K562 (cell line): ENCODE measurements around the gene SLC39A6. TPM values are rescaled to one million over a fixed set of nuclear protein-coding genes. Genes with fewer than 3 reads are reported as not detected.

Source experiments
- ATAC-seq: fragments of 200-7000 bp; cut with Tn5 transposase; 3 replicates; pipeline ENCODE4 v1.9.1; 2020; ENCODE audit warnings: moderate library complexity
- BruUV-seq: library from RNA; stranded (reverse); fragments of 400-500 nt; replicated peaks from 2 replicates; lab custom pipeline; 2021; lab: Mats Ljungman, UMichigan
- CTCF ChIA-PET: fragments of 300-600 bp; formaldehyde crosslinking; extraction: SDS; loops from one replicate; lab custom pipeline; 2021; ENCODE audit warnings: low intra/inter-chr PET ratio; lab: Yijun Ruan, JAX
- POLR2A ChIA-PET: fragments of 300-600, 350-650 bp; sonication (Branson Sonifier 250); formaldehyde crosslinking; extraction: SDS; loops from one replicate; lab custom pipeline; 2021; ENCODE audit warnings: antibody characterized with exemption, inconsistent platforms; lab: Yijun Ruan, JAX
- DNase-seq, 4 experiments: peaks; one replicate each; pipeline versions ENCODE4 v3.0.0 to v3.0.0-alpha.2; 2011 to 2018; ENCODE audit warnings: low spot score in 3 of 4, mixed read lengths in 3 of 4; ENCODE audit errors: extremely low read depth in 1 of 4
- FAIRE-seq: peaks from 2 replicates; lab custom pipeline; 2011; peaks lifted over from hg19 to GRCh38; lab: Jason Lieb, UNC
- H2AFZ ChIP-seq: 2 replicates; pipeline ENCODE4 v1.6.0; 2011; ENCODE audit warnings: low read depth, low read length, control low read depth, inconsistent platforms
- H3K27ac ChIP-seq: fragments of 200-600 bp; 3 replicates; pipeline ENCODE4 v1.8.0; 2011; ENCODE audit warnings: low read depth, mild to moderate bottlenecking, control low read depth, inconsistent platforms, low read length, moderate library complexity, mixed read lengths; ENCODE audit errors: extremely low read depth
- H3K27me3 ChIP-seq, 2 experiments: fragments of 300-600 bp in 1 of 2; 2 replicates in 1 of 2; 3 replicates in 1 of 2; pipeline versions ENCODE4 v1.6.0 to v1.8.0; 2011; ENCODE audit warnings: inconsistent platforms in 2 of 2, low read length in 2 of 2, mild to moderate bottlenecking in 1 of 2, mixed read lengths in 1 of 2, moderate library complexity in 1 of 2; ENCODE audit not compliant: control insufficient read depth in 2 of 2, insufficient read depth in 2 of 2
- H3K36me3 ChIP-seq: fragments of 300-600 bp; 3 replicates; pipeline ENCODE4 v1.8.0; 2011; ENCODE audit warnings: mild to moderate bottlenecking, low read length, inconsistent platforms; ENCODE audit not compliant: control insufficient read depth, insufficient read depth
- H3K4me1 ChIP-seq, 2 experiments: fragments of 200-600 bp in 1 of 2; replicated peaks in 1 of 2; 2 replicates in 1 of 2; 3 replicates in 1 of 2; pipeline versions ENCODE4 v1.5.1 to v1.8.0; 2011; ENCODE audit warnings: inconsistent platforms in 2 of 2, low read length in 2 of 2, mild to moderate bottlenecking in 1 of 2, mixed read lengths in 1 of 2, moderate library complexity in 1 of 2; ENCODE audit not compliant: control insufficient read depth in 2 of 2, insufficient read depth in 2 of 2
- H3K4me2 ChIP-seq: 2 replicates; pipeline ENCODE4 v1.6.1; 2011; ENCODE audit warnings: low read length, control low read depth, inconsistent platforms, mixed read lengths; ENCODE audit not compliant: insufficient read depth
- H3K4me3 ChIP-seq: fragments of 200-600 bp; sonication (generic), shearing (Covaris generic); 2 replicates; pipeline ENCODE4 v1.5.1; 2016; ENCODE audit warnings: control low read depth, inconsistent platforms
- H3K79me2 ChIP-seq: fragments of 200-600 bp; 3 replicates; pipeline ENCODE4 v1.8.0; 2011; ENCODE audit warnings: low read length, inconsistent platforms; ENCODE audit not compliant: control insufficient read depth, insufficient read depth
- H3K9ac ChIP-seq, 2 experiments: 2 replicates each; pipeline versions ENCODE4 v1.6.0 to v1.6.1; 2011; ENCODE audit warnings: low read depth in 2 of 2, low read length in 2 of 2, control low read depth in 1 of 2, inconsistent platforms in 1 of 2, mild to moderate bottlenecking in 1 of 2, mixed read lengths in 1 of 2; ENCODE audit not compliant: insufficient read depth in 1 of 2
- H3K9me1 ChIP-seq: one replicate; pipeline ENCODE4 v1.6.0; 2011; ENCODE audit warnings: inconsistent platforms, mild to moderate bottlenecking, low read length, moderate library complexity; ENCODE audit not compliant: control insufficient read depth, insufficient read depth
- H3K9me3 ChIP-seq: replicated peaks from 2 replicates; pipeline ENCODE4 v1.5.1; 2011; ENCODE audit warnings: low read depth, low read length, inconsistent platforms; ENCODE audit not compliant: control insufficient read depth, insufficient read depth
- H4K20me1 ChIP-seq: replicated peaks from 2 replicates; pipeline ENCODE4 v1.6.1; 2011; ENCODE audit warnings: low read length, inconsistent platforms, mixed read lengths; ENCODE audit not compliant: control insufficient read depth, insufficient read depth
- CREB1 ChIP-seq, 2 experiments: sonication (generic) in 1 of 2; formaldehyde crosslinking in 1 of 2; IDR thresholded peaks; 2 replicates each; pipeline versions ENCODE4 v1.6.1 to v1.8.0; 2012 to 2022; ENCODE audit warnings: inconsistent platforms in 1 of 2, mild to moderate bottlenecking in 1 of 2, missing genetic modification reagents in 1 of 2, moderate library complexity in 1 of 2
- ILK ChIP-seq: fragments of 450-650 bp; IDR thresholded peaks from 2 replicates; pipeline ENCODE4 v1.6.1; 2016; ENCODE audit warnings: missing genetic modification characterization, low read depth, mild to moderate bottlenecking, missing compliant biosample characterization, moderate library complexity, borderline replicate concordance
- NCOA4 ChIP-seq: fragments of 450-650 bp; IDR thresholded peaks from 2 replicates; pipeline ENCODE4 v1.6.1; 2018; ENCODE audit warnings: mild to moderate bottlenecking; ENCODE audit not compliant: partially characterized antibody
- NFRKB ChIP-seq: fragments of 450-650 bp; IDR thresholded peaks from 2 replicates; pipeline ENCODE4 v1.6.1; 2016; ENCODE audit warnings: low read depth
- PHF21A ChIP-seq: fragments of 450-650 bp; IDR thresholded peaks from 2 replicates; pipeline ENCODE4 v1.6.1; 2017; ENCODE audit warnings: low read depth, borderline replicate concordance
- POLR2G ChIP-seq: fragments of 200-400 bp; formaldehyde crosslinking; IDR thresholded peaks from 2 replicates; pipeline ENCODE4 v1.6.1; 2017; ENCODE audit warnings: low read depth, mild to moderate bottlenecking, antibody characterized with exemption, low read length, moderate library complexity
- RBFOX2 ChIP-seq: fragments of 200-400 bp; formaldehyde crosslinking; IDR thresholded peaks from 2 replicates; pipeline ENCODE4 v1.6.1; 2017; ENCODE audit warnings: low read depth, mild to moderate bottlenecking, low read length, moderate library complexity
- RBM25 ChIP-seq: fragments of 200-400 bp; formaldehyde crosslinking; IDR thresholded peaks from 2 replicates; pipeline ENCODE4 v1.6.1; 2018; ENCODE audit warnings: low read length, low read depth, moderate library complexity; ENCODE audit not compliant: severe bottlenecking
- XRCC4 ChIP-seq: IDR thresholded peaks from one replicate; pipeline ENCODE4 v1.6.1; 2011; ENCODE audit not compliant: insufficient read depth, insufficient read length; ENCODE audit errors: extremely low read depth
- ZBTB33 ChIP-seq: sonication (generic); formaldehyde crosslinking; IDR thresholded peaks from 2 replicates; pipeline ENCODE4 v1.8.1; 2023; ENCODE audit warnings: mild to moderate bottlenecking, missing genetic modification reagents
- ZNF121 ChIP-seq: sonication (generic); formaldehyde crosslinking; conservative IDR thresholded peaks from 2 replicates; pipeline ENCODE4 v1.8.0; 2022; ENCODE audit warnings: missing genetic modification reagents
- ZNF398 ChIP-seq: fragments of 250-450 bp; sonication (Bioruptor Pico); IDR thresholded peaks from 2 replicates; pipeline ENCODE4 v1.8.0; 2021; ENCODE audit warnings: moderate library complexity, mild to moderate bottlenecking, inconsistent platforms
- WGBS: fragments of 100-300 bp; shearing (Covaris generic); methylation state at CpG from one replicate; pipeline ENCODE4 v1.1.6; 2016; ENCODE audit warnings: low coverage, mixed read lengths; ENCODE audit not compliant: insufficient coverage; ENCODE audit errors: missing lambda C conversion rate; 5-methylcytosine and 5-hydroxymethylcytosine counted together
- in situ Hi-C: fragments of 300-500 bp; cut with MboI; formaldehyde crosslinking; loops from 4 replicates; pipeline ENCODE4 v1.15.0; 2018; ENCODE audit warnings: inconsistent platforms, mixed read lengths
- intact Hi-C: fragments of 100-400 bp; cut with micrococcal nuclease; formaldehyde crosslinking; loops from 2 replicates; pipeline ENCODE4 v1.14.2; 2022
- polyA plus RNA-seq, 8 experiments: library from polyadenylated mRNA; depleted of rRNA in 4 of 8; stranded (reverse) in 5 of 8; unstranded in 3 of 8; fragments of >200 nt; fragmentation: Nextera tagmentation in 2 of 8; fragmentation: Illumina TruSeq in 1 of 8; extraction: Ambion mirVana in 2 of 8; extraction: Trizol in 1 of 8; gene quantifications; 2 replicates each; pipeline versions ENCODE4 v1.2.1 to v1.2.3, GENCODE V29; 2011 to 2014; ENCODE audit warnings: inconsistent platforms in 1 of 8, missing spikeins in 1 of 8
- total RNA-seq, 7 experiments: library from RNA; depleted of rRNA in 6 of 7; stranded (reverse); fragments of >200 nt in 6 of 7; fragmentation: Illumina TruSeq in 2 of 7; extraction: Trizol in 2 of 7; gene quantifications; 2 replicates each; pipeline versions ENCODE4 v1.2.1 to v1.2.3, GENCODE V29; 2011 to 2021; ENCODE audit warnings: low replicate concordance in 1 of 7

SLC39A6 gene
- total and polyA plus RNA-seq, 9 of the 15 experiments (the other 6 are each of a cell fraction or from before 2014, with no cell fraction given), result 5.6 to 23.8 (median 17.4) TPM

GRCh38 chr18:36130883-36131653, 1.9 kb upstream of the SLC39A6 start:
- no peak for TF ChIP-seq ZNF398 (CRISPR knock-in tag)
- TF ChIP-seq RBM25, result peak; percentile 53
- TF ChIP-seq NFRKB, result no peak
- no peak for TF ChIP-seq NCOA4
- no peak for TF ChIP-seq CREB1 (IDR thresholded peaks at IDR 0.05)
- TF ChIP-seq CREB1 (CRISPR knock-in tag; IDR thresholded peaks at IDR 0.05), result no peak
- peak; percentile 60; the same call in 1 of the 2 replicates for TF ChIP-seq ZBTB33
- peak; percentile 64 for TF ChIP-seq ZNF121
- TF ChIP-seq RBFOX2, result 0 out of 2 replicates have a peak, but pooled peaks have one; percentile 43
- 0 out of 2 replicates have a peak, but pooled peaks have one; percentile 28 for TF ChIP-seq POLR2G
- TF ChIP-seq ILK (tag), result no peak
- TF ChIP-seq PHF21A, result no peak
- no peak for TF ChIP-seq XRCC4
- ChIA-PET CTCF (no interaction called here), POLR2A (interaction anchor here (0.6 to 2.8 kb wide), 8 partner anchors 10 to 155 kb away, joined by 3 to 19 read pairs (median 4); no protein-coding TSS in a partner anchor)
- H3K79me2 ChIP-seq, result peaks cover 79% of the 10 kb centered on the region
- peaks cover 13% of the 10 kb centered on the region for H4K20me1 ChIP-seq
- peaks cover 52% of the 10 kb centered on the region; the same call in 2 of the 3 replicates for H3K36me3 ChIP-seq
- H2AFZ ChIP-seq, result no peak overlapping the region
- peaks cover 27 to 32% of the 10 kb centered on the region in 2 experiments; a peak in 4 of 5 replicates for H3K4me1 ChIP-seq
- H3K4me2 ChIP-seq, result peak overlapping the region; percentile 96
- H3K9me1 ChIP-seq, result peaks cover 7% of the 10 kb centered on the region
- FAIRE-seq, result no peak
- no TSS peak for BruUV-seq
- H3K27ac ChIP-seq, result peak overlapping the region; percentile 99; the same call in 1 of the 3 replicates
- WGBS, result 65% methylated on average over 26 of the region's 26 CpGs
- no peaks in the 10 kb centered on the region for H3K9me3 ChIP-seq
- in situ Hi-C loops, result no loop called here
- intact Hi-C loops, result no loop called here
- no peak for ATAC-seq
- no peaks in the 10 kb centered on the region for H3K27me3 ChIP-seq
- H3K4me3 ChIP-seq, result peak overlapping the region; percentile 91
- H3K9ac ChIP-seq, result peak overlapping the region; percentile 72 to 99; a peak in 3 of 4 replicates
- peak in 1 of 4 experiments; percentile 24 for DNase-seq
